CD4-positive, alpha-beta T cell treated with Interleukin-17A for 1 hour (primary cell): ENCODE results near the gene RPS6KA5.
A peak's percentile ranks its signal among the peaks of the same experiment; 100 is the strongest.

Experiments used
- DNase-seq: peaks from one replicate; pipeline ENCODE4 v3.0.0-alpha.2; 2020

Gene RPS6KA5

DNA sequence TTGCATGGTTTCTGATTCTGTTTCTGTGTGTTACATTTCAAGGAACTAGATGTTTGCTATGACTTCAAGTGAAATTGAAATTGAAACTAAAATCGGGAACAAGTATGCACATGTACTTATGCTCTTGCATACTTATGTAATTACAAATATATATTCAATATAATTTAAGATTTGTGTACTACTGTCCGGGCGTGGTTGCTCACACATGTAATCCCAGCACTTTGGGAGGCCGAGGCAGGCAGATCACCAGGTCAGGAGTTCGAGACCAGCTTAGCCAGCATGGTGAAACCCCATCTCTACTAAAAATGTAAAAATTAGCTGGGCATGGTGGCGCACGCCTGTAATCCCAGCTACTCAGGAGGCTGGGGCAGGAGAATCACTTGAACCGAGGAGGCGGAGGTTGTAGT, 37.8 kb downstream of the RPS6KA5 start:
- DNase-seq: peak; percentile 63

DNA sequence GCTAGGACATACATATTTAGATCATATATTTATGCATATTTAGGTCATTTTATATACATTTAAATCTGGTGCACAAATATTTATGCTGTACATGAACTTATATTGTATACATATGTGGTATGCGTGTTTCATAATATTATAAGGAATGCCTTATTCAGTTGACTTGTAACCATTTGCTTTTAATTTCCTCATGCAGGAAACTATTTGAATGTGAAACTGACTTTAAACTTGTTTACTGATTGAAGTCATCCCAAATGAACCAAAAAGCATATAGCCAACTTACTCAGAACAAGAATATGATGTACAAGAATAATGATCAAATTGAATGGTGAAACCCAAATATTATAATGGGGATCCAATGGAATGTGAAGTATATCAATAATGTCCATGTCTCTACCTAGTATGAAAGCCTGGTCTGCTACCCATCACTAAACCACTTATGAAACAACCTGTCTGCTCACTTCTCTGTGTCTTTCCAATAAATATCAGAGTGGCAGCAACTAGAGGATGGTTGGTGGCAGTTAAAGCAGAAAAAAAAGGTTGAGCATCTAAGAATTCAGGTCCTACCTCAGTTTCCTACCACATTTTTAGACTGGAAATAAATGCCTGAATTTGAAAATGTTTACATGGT, 38.3 kb downstream of the RPS6KA5 start:
- no peak for DNase-seq

DNA sequence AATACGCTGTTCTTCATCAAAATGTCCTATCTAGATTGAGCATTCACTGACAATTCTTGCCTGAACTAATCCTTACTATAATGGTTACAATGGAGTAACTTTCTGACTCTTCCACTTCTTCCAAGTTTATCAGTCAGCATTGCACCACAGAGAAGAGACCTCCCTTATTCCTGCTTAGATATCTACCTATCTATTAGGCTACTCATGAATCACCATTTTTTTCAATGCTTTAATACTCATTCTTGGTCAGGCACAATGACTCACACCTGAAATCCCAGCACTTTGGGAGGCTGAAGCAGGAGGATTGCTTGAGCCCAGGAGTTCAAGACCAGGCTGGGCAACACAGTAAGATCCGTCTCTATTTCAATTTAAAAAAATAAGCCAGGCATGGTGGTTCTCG, 39.3 kb downstream of the RPS6KA5 start:
- DNase-seq: no peak

DNA sequence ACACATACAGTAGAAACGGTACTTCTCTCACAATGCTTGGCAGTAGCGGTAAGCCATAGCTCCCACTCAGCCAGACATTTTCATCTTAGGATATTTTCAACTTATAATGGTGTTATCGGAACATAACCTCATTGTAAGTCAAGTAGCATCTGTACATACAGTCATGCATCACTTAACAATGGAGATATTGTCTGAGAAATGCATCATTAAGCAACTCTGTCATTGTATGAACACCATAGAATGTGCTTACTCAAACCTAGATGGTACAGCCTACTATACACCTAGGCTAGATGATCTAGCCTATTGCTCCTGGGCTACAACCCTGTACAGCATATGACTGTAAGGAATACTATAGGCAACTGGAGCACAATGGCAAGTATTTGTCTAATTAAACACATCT, 40.8 kb downstream of the RPS6KA5 start:
- no peak for DNase-seq

DNA sequence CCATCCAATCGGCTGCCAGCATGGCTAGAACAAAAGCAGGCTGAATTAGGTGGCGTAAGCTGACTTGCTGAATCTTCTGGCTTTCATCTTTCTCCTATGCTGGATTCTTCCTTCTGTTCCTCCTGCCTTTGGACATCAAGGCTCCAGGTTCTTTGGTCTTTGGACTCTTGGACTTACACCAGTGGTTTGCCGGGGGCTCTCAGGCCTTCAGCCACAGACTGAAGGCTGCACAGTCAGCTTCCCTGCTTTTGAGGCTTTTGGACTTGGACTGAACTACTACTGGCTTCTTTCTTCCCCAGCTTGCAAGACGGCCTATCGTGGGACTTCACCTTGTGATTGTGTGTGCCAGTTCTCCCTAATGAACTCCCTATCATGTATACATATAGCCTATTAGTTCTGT, 42.0 kb downstream of the RPS6KA5 start:
- DNase-seq: no peak

DNA sequence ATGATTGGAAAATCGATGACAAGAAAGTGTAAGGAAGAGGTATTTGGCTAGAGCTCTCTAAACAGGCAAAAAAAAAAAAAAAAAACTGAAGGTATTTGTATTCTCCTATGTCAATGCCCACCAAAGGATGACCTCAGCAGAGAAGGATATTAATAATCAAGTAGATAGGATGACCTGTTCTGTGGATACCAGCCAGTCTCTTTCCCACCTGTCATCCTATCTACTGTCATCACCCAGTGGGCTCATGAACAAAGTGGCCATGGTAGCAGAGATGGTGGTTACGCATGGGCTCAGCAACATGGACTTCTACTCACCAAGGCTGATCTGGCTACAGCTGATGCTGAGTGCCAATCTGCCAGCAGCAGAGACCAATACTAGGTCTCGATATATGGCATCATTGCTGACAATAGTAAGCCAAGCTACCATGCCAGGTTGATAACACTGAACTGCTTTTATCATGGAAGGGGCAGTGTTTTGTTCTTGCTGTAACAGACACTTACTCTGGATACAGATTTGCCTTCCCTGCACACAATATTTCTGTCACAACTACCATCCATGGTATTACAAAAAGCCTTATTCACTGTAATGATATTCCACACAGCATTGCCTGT, 43.5 kb downstream of the RPS6KA5 start:
- no peak for DNase-seq

DNA sequence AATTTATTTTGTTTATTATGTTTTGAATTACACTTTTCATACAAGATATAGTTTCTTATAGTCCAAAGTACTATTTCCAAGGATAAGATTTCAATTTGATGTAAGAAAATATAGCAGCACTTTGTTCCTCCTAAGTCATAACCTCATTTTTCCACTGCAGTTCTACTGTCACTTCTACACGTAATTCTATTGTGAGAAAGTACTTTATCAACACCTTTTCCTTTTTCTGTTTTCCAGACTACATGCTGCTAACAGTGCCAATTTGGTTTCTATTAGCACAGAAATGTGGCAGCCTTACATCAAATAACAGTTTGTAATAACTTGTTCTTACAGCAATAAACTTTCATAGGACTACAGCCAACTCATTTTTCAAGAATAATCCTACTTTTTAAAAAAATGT, 45.0 kb downstream of the RPS6KA5 start:
- DNase-seq: no peak

DNA sequence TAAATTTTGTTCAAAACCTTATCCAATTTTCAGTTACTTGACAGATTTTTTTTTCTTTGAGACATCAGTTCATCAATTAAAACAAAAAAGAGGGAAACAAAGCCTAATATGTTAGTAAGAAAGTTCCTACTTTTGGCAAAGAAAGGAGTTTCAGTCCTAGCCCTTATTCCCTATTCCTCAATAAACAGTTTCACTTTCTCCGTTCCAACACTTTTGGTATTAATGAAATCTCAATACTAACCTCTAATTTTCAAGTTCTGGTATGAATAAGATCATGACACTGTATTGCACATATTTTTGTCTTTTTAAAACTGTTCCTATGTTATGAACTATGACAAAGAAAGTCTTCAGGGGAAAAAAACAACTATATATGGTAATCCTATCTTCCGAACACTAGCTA, 48.4 kb downstream of the RPS6KA5 start:
- no peak for DNase-seq

DNA sequence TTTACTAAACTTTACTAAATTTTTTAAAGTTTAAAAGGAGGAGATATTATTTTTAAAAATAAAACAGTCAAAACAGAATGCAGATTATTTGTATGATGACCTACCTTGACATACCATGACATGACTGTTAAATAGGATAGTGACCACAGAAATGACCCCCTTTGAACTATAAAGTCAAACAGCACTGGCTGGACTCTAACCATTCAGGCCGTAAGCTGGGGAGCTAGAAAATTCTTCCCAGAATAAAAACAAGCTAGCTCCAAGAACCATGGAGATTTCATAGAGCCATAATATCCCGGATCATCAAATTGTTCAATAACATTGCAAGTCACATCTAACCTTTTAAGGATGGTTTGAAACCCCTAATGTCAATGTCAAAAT, 50.3 kb downstream of the RPS6KA5 start:
- no peak for DNase-seq

DNA sequence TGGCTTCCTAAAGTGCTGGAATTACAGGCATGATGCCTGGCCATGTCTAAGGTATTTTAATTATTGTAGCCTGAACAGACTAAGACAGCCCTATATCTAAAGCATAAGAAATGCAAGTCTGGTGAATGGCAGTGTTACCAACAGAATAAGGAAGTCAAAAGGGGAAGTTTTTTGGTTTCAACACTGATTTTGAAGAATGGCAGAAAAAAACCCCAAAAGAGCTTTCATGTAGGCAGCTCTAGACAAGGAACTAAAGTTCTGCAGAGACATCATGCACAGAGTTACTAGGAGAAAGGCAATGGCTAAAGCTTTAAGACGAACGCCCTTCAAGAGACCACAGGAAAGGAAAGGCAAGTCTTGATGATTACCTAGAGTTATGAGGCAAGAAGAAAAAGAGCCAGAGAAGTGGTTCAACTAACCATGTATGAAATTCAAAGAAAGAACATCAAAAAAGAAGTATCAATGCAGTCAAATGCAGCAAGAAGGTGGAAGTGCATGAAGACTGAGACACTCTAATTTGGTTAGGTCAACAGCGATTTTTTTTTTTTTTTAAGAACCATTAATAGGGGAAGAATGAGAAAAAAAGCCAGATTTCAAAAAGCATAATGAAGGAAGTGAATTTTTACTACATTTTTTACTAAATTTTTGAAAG, 50.8 kb downstream of the RPS6KA5 start:
- peak; percentile 34 for DNase-seq

DNA sequence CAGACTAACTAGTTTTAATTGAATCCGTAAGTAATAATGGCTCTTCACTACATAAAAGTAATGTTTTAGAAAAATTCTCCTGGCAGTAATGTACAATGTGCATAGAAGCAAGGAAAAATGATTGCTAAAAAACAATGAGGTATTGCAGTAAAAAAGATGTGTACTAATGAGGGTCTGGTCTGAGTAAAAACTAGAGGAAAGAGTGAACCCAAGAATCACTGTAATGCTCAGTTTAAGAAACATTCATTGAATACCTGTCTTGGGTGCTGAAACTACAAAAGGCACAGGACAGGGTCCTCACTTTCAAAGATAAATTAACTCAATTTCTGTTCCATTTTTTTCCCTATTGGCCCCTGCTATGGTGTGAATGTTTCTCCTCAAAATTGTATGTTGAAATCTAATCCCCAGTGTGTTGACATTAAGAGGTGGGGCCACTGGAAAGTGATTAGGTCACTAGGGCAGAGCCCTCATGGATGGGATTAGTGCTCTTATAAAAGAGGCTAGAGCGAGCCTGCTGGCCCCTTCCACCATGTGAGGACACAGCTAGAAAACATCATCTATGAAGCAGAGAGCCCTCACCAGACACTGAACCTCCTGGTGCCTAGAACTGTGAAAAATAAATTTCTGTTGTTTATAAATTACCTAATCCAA, 51.6 kb downstream of the RPS6KA5 start:
- DNase-seq: no peak

DNA sequence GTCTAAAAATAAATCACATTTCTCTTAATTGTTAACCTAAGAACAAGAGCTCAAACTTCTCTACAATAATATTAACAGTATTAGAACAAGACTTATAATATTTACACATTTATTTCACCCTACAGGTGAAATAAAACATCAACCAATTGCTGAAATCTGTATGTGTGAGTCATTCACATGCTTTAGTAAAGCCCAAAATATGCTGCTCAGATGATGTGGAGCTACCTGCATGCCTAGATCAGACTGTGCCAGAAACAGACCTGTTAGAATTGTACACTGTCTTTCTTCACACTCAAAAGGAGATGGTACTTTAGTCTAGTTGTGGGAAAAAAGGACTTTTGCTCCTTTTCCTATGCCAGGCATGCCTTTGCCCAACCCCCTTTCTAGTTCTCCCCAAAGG, 54.7 kb downstream of the RPS6KA5 start:
- no peak for DNase-seq

DNA sequence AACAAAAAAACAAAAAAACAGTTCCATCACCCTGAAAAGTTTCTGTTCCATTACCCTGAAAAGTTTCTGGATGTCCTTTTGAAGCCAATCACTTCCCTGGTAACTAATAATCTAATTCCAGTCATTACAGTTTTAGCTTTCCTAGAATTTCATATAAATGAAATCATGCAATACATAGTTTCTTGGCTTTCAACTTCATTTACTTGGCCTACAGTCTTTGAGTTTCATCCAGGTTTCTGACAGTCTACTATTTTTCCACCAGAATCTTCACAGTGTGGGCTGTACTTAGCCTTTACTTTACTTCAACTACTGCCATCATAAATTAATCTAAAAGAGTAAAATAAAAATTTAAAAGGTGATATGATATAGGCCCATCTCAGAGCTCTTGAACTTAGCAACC, 55.5 kb downstream of the RPS6KA5 start:
- DNase-seq: no peak

DNA sequence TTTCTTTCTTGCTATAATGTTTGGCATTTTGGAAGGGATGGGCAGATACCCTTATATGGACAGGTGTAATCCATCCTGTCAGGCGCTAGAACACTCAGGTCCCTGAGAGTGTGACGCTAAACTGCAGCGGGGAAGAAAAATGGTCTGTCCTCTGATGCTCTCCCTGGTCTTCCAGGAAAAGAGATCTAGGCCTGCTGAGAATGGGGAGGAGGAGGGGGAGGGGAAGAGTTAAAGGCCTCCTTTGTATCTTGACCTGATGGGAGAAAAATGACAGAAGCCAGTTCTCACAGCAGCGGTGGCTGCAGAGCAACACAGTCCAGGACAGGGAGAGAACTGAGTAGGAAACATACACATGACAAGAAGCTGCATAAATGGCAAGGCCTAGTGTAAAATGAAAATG, 61.1 kb downstream of the RPS6KA5 start:
- no peak for DNase-seq

DNA sequence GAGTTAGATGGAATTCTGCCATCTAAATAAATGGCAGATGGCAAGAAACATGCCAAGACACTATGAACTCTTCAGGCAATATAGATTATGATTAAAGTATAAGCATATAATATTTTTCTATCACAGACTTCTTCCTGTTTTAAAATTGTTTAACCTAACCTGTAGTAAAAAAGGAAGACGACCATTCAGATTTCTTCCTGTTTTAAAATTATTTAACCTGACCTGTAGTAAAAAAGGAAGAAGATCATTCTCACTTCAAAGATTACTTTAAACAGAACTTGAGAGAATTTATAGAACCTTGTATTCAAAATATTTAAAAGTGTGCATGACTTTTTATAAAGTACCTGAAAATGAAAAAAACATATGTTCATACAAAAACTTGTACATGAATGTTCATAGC, 63.5 kb downstream of the RPS6KA5 start:
- no peak for DNase-seq

DNA sequence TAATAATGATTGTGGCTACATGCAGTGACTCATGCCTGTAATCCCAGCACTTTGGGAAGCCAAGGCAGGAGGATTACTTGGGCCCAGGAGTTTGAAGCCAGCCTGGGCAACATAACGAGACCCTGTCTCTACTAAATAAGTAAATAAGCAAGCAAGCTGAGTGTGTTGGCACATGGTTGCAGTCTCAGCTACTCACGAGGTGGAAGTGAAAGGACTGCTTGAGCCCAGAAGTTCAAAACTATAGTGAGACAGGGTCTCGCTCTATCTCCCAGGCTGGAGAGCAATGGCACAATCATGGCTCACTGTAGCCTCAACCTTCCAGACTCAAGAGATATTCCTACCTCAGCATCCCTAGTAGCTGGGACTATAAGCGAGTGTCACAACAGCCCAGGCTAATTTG, 64.7 kb downstream of the RPS6KA5 start:
- DNase-seq: no peak

DNA sequence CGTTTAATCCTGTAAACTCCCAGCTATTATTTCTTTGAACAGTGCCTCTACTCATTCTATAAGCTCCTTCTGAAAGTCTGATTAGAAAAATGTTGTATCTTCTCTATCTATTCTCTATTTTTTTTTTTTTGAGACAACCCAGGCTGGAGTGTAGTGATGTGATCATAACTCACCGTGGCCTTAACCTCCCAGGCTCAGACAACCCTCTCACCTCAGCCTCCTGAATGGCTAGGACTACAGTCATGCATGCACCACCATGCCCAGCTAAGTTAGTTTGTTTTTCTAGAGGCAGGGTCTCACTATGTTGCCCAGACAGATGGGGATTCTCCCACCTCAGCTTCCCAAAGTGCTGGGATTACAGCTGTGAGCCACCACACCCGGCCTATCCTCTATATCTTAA, 66.6 kb downstream of the RPS6KA5 start:
- DNase-seq: no peak

DNA sequence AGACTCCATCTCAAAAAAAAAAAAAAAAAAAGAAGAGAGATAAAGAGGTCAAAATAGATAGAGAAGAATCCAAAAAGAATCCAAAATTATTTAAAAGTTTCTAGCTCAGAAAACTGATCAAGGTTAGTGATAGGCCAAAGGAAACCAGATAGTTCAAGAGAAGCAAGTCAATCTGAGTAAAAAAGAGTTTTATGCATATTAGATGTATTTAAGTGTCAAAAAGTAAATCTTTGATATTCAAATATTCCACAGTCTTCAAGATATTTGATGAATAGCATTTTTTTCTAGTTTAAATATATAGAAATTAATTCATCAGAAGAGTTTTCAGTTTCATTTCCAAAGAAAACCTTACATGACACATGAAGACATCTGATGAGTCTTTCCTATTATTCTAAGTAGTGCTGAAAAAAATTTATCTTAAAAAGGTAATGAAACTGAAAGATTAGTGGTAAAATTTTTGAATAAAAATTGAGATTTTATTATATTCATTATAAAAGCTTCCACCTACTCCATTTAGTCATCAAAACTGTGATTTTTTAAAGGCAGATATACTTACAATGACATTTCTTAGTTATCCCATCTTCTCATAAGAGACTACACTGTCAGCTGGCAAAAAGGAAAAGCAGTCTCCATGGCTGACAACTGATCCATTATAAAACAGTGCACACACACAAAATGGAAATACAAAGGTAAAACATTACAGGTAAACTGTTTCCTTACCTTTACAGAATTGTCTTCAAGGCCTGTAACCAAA, 68.6 kb downstream of the RPS6KA5 start:
- no peak for DNase-seq

DNA sequence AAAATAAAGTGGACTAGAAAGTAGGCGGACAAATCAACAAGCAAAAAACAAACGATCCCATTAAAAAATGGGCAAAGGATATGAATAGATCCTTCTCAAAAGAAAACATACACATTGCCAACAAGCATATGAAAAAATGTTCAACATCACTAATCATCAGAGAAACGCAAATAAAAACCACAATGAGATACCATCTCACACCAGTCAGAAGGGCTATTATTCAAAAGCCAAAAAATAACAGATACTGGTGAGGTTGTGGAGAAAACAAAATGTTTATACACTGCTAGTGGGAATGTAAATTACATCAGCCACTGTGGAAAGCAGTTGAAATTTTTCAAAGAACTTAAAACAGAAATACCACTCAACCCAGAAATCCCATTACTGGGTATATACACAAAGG, 70.3 kb downstream of the RPS6KA5 start:
- DNase-seq: no peak

DNA sequence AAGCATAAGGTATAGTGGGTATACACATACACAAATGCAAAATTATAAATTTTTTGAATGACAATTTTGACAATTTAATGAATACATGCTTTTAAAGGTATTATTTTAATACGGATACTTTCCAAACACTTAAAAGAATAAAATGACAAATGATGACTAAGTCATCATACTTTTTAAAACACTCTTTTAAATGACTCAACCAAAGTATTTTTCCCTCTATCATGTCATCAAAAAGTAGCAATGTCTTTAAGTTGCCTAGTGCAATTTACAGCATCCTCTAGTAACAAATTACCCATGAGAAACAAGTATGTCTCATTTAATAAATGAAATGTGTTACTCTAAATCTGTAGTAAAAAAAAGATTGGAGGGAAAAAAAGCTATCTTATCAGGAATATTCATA, 73.3 kb downstream of the RPS6KA5 start:
- DNase-seq: no peak

DNA sequence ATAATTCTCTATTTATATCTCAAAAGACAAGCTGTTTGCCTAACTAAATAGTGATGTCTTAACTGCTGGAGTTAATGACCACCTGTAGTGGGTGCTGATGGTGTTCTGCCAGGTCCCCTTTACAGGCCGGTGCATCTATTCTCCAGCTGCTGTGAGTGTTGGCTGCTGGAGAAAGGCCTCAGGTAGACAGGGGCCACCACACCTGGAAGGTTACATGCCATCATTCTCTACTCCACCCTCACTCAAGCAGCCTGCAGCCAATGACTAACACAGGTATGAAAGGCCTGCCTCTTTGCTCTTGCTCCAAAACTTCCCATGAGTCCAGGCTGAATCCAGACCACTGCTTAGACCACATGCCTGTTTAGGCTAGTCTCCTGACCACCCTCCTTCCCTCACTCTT, 73.9 kb downstream of the RPS6KA5 start:
- DNase-seq: no peak

DNA sequence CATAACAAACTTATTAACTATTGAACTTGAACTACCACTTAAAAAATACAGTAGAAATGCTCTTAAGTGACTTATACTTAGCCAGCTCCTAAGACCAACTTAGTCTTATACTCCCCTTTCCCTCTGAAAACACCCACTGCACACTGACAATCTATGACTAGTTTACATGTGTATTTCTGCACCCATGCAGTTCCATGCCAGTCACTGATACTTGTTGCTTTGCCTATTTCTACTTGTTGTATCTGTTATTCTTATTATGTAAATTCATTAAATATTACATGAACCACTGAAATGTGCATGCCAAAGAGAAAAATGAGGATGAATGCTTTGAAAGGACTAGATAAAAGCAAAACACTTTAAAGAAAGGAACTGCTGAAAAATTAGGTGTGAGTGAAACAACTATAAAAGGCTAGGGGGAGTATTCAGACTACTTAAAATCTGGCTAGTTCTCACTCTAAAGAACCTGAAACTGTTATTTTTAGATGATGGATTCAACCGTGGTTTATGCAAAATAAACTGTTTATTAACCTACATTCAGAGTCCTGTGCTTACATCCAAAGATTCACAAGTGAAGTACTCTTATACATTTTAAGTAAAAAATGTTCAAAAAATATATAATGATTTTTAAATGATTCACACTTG, 74.7 kb downstream of the RPS6KA5 start:
- DNase-seq: no peak

DNA sequence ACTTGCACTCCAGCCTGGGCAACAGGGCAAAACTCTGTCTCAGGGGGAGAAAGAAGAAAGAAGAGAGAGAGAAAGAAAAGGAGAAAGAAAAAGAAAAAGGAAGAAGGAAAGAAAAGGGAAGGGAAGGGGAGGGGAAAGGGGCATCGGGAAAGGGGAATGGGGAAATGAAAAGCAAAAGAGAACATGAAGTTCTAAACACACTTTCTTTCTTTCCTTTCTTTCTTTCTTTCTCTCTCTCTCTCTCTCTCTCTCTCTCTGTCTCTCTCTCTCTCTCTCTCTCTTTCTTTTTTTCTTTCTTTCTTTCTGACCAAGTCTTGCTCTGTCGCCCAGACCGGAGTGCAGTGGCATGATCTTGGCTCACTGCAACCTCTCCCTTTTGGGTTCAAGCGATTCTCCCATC, 76.9 kb downstream of the RPS6KA5 start:
- DNase-seq: no peak
